Activated T-cell treated with anti-CD3 and anti-CD28 coated beads, Interleukin-2, amount 50 U/mL, for 48 hours (primary cell): Measurements from ENCODE around the gene SLC28A1.
"Not testable (repeated sequence)": the region's sequence is repeated elsewhere in the genome, so short reads cannot be mapped to it uniquely, and the experiment has no call there.

Experiments used
- DNase-seq, 2 experiments: peaks; one replicate each; pipeline ENCODE4 v3.0.0-alpha.2; 2020

SLC28A1 gene

DNA sequence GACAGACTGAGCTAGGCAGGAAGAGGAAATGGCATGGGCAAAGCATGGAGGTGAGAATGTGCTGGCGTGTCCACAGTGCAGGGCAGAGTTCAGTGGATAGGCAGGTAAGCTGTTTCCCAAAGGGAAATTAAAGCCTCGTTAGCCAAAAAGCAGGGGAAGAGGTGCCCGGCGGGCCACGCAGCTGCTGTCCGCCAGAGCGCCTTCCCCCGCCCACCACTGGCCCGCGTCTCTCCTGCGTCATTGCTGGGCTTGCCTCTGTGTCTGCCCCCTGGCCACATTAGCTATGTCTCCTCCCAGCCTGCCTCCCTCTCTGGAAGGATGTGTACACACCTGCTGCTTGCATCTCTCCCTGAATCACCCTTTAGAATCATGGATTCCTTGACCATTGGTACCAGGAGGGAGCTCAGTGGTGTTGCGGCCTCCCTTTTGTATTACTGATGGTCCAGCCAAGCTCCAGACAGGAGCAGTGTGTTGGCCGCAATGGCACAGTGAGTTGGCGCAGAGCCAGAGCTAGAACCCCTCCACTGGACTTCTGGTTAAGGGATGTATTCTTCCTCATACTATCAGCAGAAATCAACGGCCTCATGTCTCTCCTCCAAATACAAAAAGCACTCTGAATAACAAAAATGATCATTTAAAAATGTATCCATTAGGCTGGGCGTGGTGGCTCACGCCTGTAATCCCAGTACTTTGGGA is 26.6 kb downstream of the SLC28A1 start:
- no peak for DNase-seq

DNA sequence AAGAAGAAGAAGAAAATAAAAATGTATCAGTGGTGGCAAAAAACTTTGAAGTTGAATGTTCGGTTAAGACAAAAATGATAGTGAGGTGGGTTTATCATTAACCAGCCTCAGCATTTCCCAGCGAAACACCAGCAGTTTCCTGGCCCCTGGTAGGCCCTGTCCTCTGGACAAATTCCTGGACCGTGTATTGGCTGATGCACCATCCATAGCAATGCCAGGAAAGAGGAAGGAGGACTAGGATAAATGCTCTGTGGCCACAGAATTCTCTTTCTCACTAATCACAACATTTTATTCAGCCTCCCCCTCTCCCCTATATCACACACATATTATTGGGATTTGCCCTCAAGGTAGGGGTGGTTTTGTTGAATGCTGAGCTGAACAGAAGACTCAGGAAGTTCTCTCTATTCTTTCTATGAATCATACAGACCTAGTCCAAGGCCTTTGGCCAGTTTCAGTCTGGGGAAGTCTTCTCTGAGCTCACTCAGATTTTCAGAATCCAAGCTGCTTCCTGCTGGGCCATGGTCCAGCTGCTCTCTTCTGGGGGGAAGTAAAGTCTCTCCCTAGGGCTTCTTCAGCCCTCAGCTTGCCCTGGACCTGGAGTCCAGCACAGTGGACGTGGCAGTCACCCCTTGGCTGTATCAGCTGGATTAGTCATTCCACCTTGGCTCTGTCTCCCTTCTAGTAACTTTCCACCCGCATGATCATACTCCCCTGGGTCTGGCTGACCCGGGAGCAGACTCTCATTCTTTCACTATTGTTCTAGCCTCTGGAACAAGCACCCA is 27.6 kb downstream of the SLC28A1 start:
- no peak for DNase-seq

DNA sequence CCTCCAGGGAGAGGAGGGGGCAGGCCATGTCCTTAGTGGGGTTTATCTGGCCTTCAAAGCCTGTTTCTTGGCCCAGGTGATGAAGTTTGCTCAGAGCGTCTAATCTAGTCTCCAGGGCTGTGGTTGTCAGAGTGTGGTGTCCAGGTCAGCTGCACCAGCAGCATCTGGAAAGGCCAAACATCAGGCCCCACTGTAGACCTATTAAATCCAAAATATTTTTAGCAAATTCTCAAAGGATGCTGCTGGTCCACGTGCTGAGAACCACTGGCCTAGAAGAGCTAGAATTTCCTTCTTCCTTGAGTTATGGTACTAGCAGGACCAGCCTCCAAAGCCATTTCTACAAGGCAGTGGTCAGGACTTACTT is 28.9 kb downstream of the SLC28A1 start:
- DNase-seq, result no peak

DNA sequence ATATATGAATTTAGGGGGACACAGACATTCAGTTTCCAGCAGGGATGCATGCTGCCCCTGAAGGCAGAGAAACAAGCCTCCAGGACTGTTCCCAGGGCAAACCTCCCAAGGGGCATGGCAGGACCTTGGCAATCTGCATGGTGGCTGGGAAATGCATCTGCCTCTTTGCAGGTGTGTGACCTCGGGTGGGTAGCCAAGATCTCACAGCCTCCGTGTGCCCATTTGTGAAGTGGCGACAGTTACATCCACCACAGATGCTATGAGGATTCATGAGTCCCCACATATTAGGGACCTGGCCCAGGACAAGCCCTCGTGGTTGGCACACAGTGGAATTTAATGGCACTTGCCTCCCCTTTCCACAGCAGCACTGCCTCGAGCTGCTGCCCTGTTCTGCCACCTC is 29.9 kb downstream of the SLC28A1 start:
- DNase-seq, result no peak

DNA sequence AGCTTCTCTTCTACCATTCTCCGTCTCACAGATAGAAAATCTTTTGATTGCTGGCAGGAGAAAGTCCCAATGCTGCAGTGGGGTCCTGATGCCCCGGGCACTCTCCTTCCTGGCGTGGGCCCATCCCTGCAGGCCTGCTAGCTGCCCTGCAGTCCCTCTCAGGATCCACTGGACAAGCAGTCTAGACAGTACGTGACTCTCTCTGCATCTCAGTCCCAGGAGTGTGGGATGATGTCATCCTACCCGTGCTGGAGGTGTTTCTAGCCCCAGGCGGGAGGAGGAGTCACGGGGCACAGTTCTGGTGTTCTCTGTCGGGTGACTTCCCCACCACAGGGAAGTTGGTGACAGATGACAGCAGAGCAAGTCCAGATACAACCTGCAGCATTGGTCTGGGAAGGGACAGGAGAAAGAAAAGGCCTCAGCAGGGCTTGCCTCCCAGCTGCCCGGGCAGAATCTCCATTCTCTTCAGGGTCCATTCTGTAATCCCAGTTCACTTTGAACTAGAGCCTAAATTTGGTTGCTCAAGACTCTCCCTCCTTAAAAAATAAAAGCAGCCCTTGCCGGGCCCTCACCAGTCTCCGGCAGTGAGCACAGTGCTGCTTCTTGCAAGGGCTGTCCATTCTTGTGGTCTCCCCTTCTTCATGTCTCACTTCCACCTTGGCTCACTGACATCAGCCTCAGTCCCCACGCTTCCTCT is 30.6 kb downstream of the SLC28A1 start:
- peak; percentile 70 to 77 for DNase-seq

DNA sequence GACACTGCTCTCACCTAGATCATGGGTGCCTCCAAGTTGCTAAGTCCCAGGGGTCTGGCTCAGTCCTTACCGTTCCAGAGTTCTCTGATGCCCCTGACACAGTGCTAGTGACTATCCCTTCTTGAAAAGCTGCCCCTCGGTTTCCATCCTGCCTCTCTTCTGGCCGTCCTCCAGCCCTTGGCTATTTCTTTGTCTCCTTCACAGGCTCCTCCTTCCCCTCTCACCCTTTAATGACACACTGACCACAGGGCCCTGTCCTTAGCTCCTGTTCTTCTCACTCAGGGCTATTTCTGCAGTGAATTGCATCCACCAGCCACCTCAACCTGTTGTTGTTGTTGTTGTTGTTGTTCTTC is 31.1 kb downstream of the SLC28A1 start:
- DNase-seq, result no peak

GRCh38 chr15:84917452-84917851 is 33.0 kb downstream of the SLC28A1 start:
- DNase-seq, result no peak

- DNase-seq, result no peak
Measured at GRCh38 chr15:84919106-84919667, 34.7 kb downstream of the SLC28A1 start.

DNA sequence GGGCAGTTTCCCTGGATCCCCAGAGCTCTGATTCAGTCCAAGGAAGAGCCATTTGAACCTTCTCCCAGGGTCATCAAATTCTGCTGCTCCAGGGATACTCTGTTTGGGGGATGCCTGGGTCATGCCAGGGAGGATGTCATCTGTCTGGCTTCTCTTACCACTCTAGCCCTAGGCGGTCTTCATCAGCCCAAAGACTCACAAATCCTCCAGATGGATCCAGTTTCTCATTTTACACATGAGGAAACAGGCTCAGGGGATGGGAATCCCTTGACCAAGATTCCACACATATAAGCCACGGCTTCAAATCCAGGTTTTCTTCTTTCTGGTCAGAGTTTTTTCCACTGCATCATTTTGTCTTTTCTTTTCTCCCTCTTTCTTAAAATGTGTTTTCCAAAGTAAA is 36.7 kb downstream of the SLC28A1 start:
- DNase-seq, result no peak

DNA sequence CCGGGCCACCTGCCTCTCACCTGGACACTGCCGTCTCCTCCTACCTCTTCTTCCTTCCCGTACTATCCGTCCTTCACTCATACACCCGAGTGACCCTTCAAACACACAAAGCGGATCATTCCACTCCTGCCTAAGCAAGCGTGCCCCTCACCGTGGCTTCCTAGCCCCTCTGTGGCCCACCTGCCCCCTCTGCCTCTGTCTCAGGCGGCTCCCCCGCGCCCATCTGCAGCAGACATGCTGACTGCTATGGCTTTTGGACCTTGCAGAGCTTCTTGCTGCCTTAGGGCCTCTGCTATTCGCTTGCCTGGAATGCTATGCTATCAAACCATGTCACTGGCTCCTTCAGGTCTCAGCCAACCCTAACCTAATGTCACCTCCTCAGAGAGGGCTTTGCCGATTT is 38.1 kb downstream of the SLC28A1 start:
- DNase-seq, result no peak

DNA sequence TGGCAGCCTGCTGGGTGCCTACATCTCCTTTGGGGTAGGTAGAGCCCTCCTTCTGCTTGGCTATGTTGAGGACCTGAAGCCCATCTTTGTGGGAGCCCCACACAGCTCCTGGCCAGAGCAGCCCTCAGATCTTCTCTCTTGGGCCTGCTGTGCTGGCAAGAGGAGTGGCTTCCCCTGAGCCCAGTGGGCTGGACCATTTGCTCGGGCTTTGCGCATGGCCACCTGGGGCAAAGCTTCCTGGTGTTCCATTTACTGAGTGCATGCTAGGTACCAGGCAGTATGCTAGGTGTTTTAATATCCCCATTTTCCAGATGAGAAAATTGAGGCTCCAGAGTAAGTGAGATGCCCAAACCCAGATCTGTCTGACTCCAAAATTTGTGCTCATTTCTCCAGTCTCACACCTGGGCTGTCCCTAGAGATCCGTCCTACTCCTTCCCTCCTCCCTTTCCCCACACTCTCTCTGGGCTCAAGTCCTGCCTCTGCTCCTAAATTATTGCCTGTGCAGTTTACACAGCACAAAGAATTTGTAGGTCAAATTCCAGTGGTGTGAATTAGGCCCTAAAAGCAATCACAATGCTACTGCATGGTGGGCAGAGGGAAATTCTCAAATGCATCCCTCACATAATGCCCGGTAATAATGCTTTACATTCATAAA is 39.7 kb downstream of the SLC28A1 start:
- no peak for DNase-seq

- not testable (repeated sequence) for DNase-seq
Measured at GRCh38 chr15:84924821-84925569, 40.5 kb downstream of the SLC28A1 start.

- DNase-seq, result no peak
Measured at GRCh38 chr15:84925906-84926305, 41.4 kb downstream of the SLC28A1 start.

DNA sequence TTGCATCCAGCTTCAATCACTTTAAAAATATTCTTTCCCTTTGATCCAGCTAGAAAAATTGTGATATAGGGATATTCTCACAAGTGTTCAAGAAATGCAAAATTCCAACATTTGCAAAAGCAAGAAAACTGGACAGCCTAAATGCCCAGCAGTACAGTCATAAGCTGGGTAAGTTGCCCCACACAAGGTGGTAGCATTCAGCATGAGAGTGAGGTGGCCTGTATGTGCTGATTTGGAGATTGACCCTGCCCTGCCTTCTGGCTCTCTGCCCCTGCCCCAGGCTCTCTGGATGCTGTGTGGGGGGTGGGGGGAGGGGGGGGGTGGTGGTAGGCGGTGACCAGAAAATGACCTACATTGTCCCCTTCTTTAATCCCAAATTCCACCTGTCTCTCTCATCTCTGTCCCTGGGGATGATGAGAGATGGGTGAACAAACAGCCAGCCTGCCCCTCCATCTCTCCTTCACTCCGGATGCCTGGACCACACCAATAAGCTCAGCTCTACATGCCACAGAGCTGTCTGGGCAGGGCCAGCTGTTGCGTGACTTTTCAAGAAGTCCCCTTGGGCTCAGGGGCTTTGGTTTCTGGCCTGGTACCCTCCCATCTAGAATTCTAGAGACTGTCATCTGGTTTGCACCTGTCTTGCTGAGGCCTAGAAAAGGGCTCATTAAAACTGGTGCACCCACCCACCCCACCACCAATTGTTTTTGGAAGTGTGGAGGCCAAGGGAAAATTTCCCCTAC is 42.2 kb downstream of the SLC28A1 start:
- no peak for DNase-seq

- DNase-seq, result no peak
Measured at GRCh38 chr15:84928843-84929168, 44.3 kb downstream of the SLC28A1 start.

DNA sequence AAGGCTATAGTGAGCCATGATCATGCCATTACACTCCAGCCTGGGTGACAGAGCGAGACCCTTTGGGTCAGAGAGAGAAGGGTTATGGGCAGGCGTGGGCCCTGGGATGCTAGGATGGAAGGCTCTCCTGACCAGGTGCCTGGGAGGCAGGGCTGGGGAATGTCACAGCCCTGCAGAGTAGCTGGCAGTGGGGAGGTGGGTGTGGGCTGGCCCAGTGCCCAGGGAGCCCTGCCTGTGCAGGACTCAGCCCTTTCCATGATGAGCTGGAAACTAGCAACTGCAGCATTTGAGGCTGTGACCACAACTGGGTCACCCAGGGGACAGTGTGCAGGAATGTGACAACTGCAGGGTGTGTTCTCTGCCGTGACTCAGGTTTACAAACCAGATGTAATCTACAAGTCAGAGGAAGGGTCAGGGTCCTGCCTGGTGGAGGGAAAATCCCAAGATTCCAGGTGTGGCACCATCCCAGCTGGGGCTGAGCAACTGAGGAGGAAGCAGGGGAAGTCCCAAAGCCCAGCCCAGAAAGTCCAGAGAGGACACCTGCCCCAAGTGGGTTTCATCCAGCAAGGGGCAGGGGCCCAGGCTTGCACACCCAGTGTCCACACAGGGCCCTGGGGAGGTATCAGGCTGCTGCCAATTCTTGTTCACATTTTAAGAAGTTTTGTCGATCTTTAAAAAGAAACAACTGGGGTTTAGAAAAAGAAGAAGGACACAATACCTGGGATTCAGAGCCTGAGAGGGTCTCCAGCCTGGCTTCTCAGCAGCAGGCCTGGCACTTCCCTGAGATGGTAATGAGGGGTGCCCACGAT is 45.5 kb downstream of the SLC28A1 start:
- DNase-seq, result peak in 1 of 2 experiments; percentile 26

- no peak for DNase-seq
Measured at GRCh38 chr15:84934942-84935729, 50.7 kb downstream of the SLC28A1 start.

GRCh38 chr15:84937144-84937543 is 52.7 kb downstream of the SLC28A1 start:
- no peak for DNase-seq

DNA sequence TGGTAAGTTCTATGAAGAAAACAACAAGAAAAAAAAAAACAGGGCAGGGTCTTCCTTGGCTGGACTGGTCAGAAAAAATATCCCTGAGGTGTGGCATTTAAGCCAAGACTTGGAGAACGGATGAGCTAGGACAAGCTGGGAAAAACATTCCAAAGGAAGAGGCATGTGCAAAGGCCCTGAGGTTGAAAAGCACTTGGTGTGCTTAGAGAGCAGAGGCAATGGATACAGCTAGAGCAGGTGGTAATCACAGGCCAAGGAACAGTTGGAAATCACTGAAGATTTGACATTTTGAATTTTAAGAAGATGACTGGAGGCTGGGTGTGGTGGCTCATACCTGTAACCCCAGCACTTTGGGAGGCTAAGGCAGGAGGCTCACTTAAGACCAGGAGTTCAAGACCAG is 54.3 kb downstream of the SLC28A1 start:
- DNase-seq, result no peak

- DNase-seq, result no peak
Measured at GRCh38 chr15:84940399-84940798, 55.9 kb downstream of the SLC28A1 start.
